GM12878 (cell line): ENCODE measurements around the gene MKX.
A peak's percentile ranks its signal among the peaks of the same experiment; 100 is the strongest.

Source experiments
- BCLAF1 ChIP-seq: fragments of 450-650 bp; IDR thresholded peaks from 2 replicates; pipeline ENCODE4 v1.6.1; 2017; ENCODE audit warnings: antibody characterized with exemption, mild to moderate bottlenecking, moderate library complexity
- CTCF ChIP-seq, 3 experiments: IDR thresholded peaks in 2 of 3; conservative IDR thresholded peaks in 1 of 3; 2 replicates each; pipeline ENCODE4 v1.5.1; 2011; ENCODE audit warnings: low read depth in 3 of 3, low read length in 3 of 3, mild to moderate bottlenecking in 3 of 3, control low read depth in 2 of 3, moderate library complexity in 2 of 3, inconsistent platforms in 1 of 3, mixed read lengths in 1 of 3; ENCODE audit not compliant: control insufficient read depth in 2 of 3, insufficient read depth in 1 of 3; ENCODE audit errors: extremely low read depth in 1 of 3
- EP300 ChIP-seq, 2 experiments: fragments of 150-350 bp in 1 of 2; IDR thresholded peaks; 2 replicates each; pipeline ENCODE4 v1.6.1; 2011 to 2012; ENCODE audit warnings: low read depth in 2 of 2, low read length in 2 of 2, borderline replicate concordance in 1 of 2, improper control_type of control experiment in 1 of 2, inconsistent platforms in 1 of 2; ENCODE audit not compliant: control insufficient read depth in 1 of 2
- EZH2 ChIP-seq: IDR thresholded peaks from 2 replicates; pipeline ENCODE4 v1.6.1; 2012; ENCODE audit warnings: low read depth, mild to moderate bottlenecking, control low read depth, inconsistent platforms, low read length, borderline replicate concordance; ENCODE audit not compliant: control insufficient read depth
- MLLT1 ChIP-seq: fragments of 450-650 bp; IDR thresholded peaks from 2 replicates; pipeline ENCODE4 v1.6.1; 2016; ENCODE audit warnings: mild to moderate bottlenecking
- RCOR1 ChIP-seq: conservative IDR thresholded peaks from 2 replicates; pipeline ENCODE4 v1.6.1; 2012; ENCODE audit warnings: low read depth, low read length, improper control_type of control experiment
- RFX5 ChIP-seq: IDR thresholded peaks from 2 replicates; pipeline ENCODE4 v1.6.1; 2011; ENCODE audit warnings: low read depth, low read length, improper control_type of control experiment
- SIN3A ChIP-seq: IDR thresholded peaks from 2 replicates; pipeline ENCODE4 v1.6.1; 2012; ENCODE audit warnings: low read depth, low read length, improper control_type of control experiment
- TAF1 ChIP-seq: IDR thresholded peaks from 2 replicates; pipeline ENCODE4 v1.6.1; 2011; ENCODE audit warnings: mild to moderate bottlenecking, low read depth, low read length, borderline replicate concordance

- TF ChIP-seq SIN3A (no peak), RFX5 (no peak), CTCF (IDR thresholded peaks at IDR 0.05 in 2 of 3, conservative IDR thresholded peaks at IDR 0.05 in 1 of 3; ENCODE audit: control insufficient read depth in 2 of 3, extremely low read depth in 1 of 3, insufficient read depth in 1 of 3, low read depth in 3 of 3, low read length in 3 of 3) (0 out of 6 replicates have a peak, but pooled peaks of 1 of the 3 experiments have one; percentile 2), EP300 (IDR thresholded peaks at IDR 0.05; ENCODE audit: borderline replicate concordance in 1 of 2, control insufficient read depth in 1 of 2, low read depth in 2 of 2, low read length in 2 of 2) (no peak), RCOR1 (no peak), EZH2 (no peak), BCLAF1 (no peak), TAF1 (no peak), MLLT1 (no peak)
Measured at GRCh38 chr10:27724287-27724686, 21.3 kb downstream of the MKX start.
